Glutamatergic neuron (in vitro differentiated cells): ENCODE measurements around the gene GATM. TPM values are rescaled to one million over a fixed set of nuclear protein-coding genes. Genes with fewer than 3 reads are reported as not detected.
"Not testable (repeated sequence)": the region's sequence is repeated elsewhere in the genome, so short reads cannot be mapped to it uniquely, and the experiment has no call there.

Experiments used
- DNase-seq: peaks from one replicate; pipeline ENCODE4 v3.0.0; 2022
- H3K27ac Mint-ChIP-seq: one replicate; pipeline ENCODE4 v1.8.0; 2020; ENCODE audit warnings: mild to moderate bottlenecking, mixed read lengths, inconsistent platforms; ENCODE audit not compliant: unreplicated experiment
- H3K27me3 Mint-ChIP-seq: one replicate; pipeline ENCODE4 v1.8.0; 2020; ENCODE audit warnings: mild to moderate bottlenecking, moderate library complexity, mixed read lengths, inconsistent platforms; ENCODE audit not compliant: unreplicated experiment
- H3K36me3 Mint-ChIP-seq: one replicate; pipeline ENCODE4 v1.8.0; 2020; ENCODE audit warnings: mild to moderate bottlenecking, mixed read lengths, inconsistent platforms; ENCODE audit not compliant: unreplicated experiment
- H3K4me1 Mint-ChIP-seq: one replicate; pipeline ENCODE4 v1.8.0; 2020; ENCODE audit warnings: mild to moderate bottlenecking, low read depth, mixed read lengths, inconsistent platforms; ENCODE audit not compliant: unreplicated experiment
- H3K4me3 Mint-ChIP-seq: one replicate; pipeline ENCODE4 v1.8.0; 2020; ENCODE audit warnings: mild to moderate bottlenecking, mixed read lengths, inconsistent platforms; ENCODE audit not compliant: unreplicated experiment
- H3K9me3 Mint-ChIP-seq: one replicate; pipeline ENCODE4 v1.8.0; 2020; ENCODE audit warnings: mild to moderate bottlenecking, moderate library complexity, mixed read lengths, inconsistent platforms; ENCODE audit not compliant: unreplicated experiment
- total RNA-seq: library from RNA; stranded (reverse); fragmentation: NEBNext Ultra II Directional; extraction: Animal tissue kit (Norgen Biotek cat#: 25700); gene quantifications from one replicate; pipeline ENCODE4 v1.2.1, GENCODE V29; 2021; ENCODE audit not compliant: unreplicated experiment
- TF ChIP-seq, protein P1 (sequence below): fragments of 200-600 bp; sonication (generic); IDR thresholded peaks from one replicate; pipeline ENCODE4 v1.5.0; 2021; ENCODE audit not compliant: partially characterized antibody, unreplicated experiment

Gene GATM
- total RNA-seq, 1 donor from 2014 or later, result 51.2 TPM

DNA sequence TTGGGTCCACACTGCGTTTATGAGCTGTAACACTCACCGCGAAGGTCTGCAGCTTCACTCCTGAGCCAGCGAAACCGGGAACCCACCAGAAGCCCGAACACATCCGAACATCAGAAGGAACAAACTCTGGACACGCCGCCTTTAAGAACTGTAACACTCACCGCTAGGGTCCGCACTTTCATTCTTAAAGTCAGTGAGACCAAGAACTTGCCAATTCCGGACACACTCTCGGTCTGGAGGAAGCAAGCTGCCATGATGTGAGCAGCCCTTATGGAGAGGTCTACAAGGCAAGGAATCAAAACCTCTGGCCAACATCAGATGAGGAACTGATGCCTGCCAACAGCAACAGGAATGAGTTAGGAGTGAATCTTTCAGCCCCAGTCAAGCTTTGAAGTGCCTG lies 63.4 kb downstream of the GATM start:
- Mint-ChIP-seq H3K27ac (no peak overlapping the region), H3K4me3 (no peak overlapping the region), H3K4me1 (no peaks in the 10 kb centered on the region), H3K36me3 (no peaks in the 10 kb centered on the region), H3K9me3 (no peaks in the 10 kb centered on the region), H3K27me3 (no peaks in the 10 kb centered on the region)
- no peak for DNase-seq
- TF ChIP-seq, protein P1, sequence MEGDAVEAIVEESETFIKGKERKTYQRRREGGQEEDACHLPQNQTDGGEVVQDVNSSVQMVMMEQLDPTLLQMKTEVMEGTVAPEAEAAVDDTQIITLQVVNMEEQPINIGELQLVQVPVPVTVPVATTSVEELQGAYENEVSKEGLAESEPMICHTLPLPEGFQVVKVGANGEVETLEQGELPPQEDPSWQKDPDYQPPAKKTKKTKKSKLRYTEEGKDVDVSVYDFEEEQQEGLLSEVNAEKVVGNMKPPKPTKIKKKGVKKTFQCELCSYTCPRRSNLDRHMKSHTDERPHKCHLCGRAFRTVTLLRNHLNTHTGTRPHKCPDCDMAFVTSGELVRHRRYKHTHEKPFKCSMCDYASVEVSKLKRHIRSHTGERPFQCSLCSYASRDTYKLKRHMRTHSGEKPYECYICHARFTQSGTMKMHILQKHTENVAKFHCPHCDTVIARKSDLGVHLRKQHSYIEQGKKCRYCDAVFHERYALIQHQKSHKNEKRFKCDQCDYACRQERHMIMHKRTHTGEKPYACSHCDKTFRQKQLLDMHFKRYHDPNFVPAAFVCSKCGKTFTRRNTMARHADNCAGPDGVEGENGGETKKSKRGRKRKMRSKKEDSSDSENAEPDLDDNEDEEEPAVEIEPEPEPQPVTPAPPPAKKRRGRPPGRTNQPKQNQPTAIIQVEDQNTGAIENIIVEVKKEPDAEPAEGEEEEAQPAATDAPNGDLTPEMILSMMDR, result peak; percentile 14

DNA sequence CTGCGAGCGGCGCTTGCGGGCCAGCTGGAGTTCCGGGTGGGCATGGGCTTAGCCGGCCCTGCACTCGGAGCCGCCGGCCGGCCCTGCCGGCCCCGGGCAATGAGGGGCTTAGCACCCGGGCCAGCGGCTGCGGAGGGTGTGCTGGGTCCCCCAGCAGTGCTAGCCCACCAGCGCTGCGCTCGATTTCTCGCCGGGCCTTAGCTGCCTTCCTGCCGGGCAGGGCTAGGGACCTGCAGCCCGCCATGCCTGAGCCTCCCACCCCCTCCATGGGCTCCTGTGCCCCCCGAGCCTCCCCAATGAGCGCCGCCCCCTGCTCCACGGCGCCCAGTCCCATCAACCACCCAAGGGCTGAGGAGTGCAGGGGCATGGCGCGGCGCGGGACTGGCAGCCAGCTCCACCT lies 64.2 kb downstream of the GATM start:
- not testable (repeated sequence) for H3K4me1 Mint-ChIP-seq, H3K9me3 Mint-ChIP-seq, H3K27me3 Mint-ChIP-seq, H3K27ac Mint-ChIP-seq, DNase-seq, H3K36me3 Mint-ChIP-seq, H3K4me3 Mint-ChIP-seq

Other genes starting within 250 kb of the GATM start
- gene DUOXA1, start 248.7 kb downstream of the GATM start, total RNA-seq, result not detected
- not detected for gene DUOX1, start 248.6 kb downstream of the GATM start, total RNA-seq
- gene SHF, start 190.6 kb downstream of the GATM start, total RNA-seq, result 309 TPM
- not detected for gene SLC28A2, start 126.3 kb downstream of the GATM start, total RNA-seq
- 0.34 TPM for gene SLC30A4, start 144.2 kb upstream of the GATM start, total RNA-seq
- 38.7 TPM for gene BLOC1S6, start 208.8 kb upstream of the GATM start, total RNA-seq